Body of pancreas (tissue), 4 donors: ENCODE data around the gene SLC30A1.

Source experiments
- POLR2A ChIP-seq, 3 donors: fragments of 450-650 bp; IDR thresholded peaks; one replicate each; pipeline ENCODE4 v1.6.1; 2016; ENCODE audit warnings: antibody characterized with exemption in 3 of 3, mild to moderate bottlenecking in 2 of 3
- TF ChIP-seq, protein P1 (sequence below), 7 experiments: fragments of 450-650 bp in 4 of 7; fragments of 200-600 bp in 3 of 7; sonication (generic) in 3 of 7; IDR thresholded peaks; one replicate each; pipeline ENCODE4 v1.5.1; 2016 to 2019; ENCODE audit warnings: antibody characterized with exemption in 7 of 7

DNA sequence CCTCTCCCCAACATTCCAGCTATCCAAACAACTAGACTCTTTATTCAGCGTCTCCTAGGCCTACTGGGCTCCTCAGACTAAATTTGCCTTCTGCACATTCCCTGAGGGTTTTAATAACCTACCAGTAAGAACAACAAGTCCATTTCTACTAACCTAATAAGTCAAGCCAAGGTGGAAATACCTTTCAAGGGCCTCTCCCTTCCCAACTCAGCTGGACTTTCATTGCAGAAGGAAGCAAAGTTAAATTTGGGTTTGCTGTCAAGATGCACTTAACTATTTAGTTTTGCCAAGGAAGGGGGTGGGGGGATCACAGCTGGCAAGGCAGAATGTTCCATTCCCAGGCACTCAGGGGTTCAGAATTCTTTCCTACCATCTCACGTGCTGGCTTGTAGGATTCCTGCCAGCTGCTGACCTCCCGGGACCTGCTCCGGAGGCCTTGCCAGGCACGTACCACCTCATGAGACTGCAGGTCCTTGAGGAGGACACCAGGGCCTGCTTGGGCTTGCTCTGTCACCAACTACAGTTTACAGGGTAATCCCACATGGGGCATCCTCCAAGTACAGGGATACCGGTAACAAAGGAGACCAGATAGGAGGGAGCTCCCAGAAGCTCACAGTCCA lies 29.8 kb downstream of the SLC30A1 start:
- TF ChIP-seq, protein P1, sequence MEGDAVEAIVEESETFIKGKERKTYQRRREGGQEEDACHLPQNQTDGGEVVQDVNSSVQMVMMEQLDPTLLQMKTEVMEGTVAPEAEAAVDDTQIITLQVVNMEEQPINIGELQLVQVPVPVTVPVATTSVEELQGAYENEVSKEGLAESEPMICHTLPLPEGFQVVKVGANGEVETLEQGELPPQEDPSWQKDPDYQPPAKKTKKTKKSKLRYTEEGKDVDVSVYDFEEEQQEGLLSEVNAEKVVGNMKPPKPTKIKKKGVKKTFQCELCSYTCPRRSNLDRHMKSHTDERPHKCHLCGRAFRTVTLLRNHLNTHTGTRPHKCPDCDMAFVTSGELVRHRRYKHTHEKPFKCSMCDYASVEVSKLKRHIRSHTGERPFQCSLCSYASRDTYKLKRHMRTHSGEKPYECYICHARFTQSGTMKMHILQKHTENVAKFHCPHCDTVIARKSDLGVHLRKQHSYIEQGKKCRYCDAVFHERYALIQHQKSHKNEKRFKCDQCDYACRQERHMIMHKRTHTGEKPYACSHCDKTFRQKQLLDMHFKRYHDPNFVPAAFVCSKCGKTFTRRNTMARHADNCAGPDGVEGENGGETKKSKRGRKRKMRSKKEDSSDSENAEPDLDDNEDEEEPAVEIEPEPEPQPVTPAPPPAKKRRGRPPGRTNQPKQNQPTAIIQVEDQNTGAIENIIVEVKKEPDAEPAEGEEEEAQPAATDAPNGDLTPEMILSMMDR (IDR thresholded peaks at IDR 0.05): no peak
- no peak for TF ChIP-seq POLR2A (IDR thresholded peaks at IDR 0.05)
